Gastrocnemius medialis (tissue), 4 donors: ENCODE data around the gene STK39. TPM values are rescaled to one million over a fixed set of nuclear protein-coding genes. Genes with fewer than 3 reads are reported as not detected.

Source experiments
- ATAC-seq, 2 donors: fragments of 150-250 bp; one replicate each; pipeline ENCODE4 v1.9.1; 2016
- DNase-seq, 2 donors: peaks; one replicate each; pipeline ENCODE4 v3.0.0-alpha.2; 2019
- H3K27ac ChIP-seq, 4 donors: fragments of 200-600 bp; sonication (generic); 1 replicate in 1 of 4; 2 replicates in 3 of 4; pipeline ENCODE4 v1.5.1; 2016 to 2018; ENCODE audit warnings: mild to moderate bottlenecking in 2 of 4, moderate library complexity in 1 of 4
- H3K27me3 ChIP-seq, 3 donors: fragments of 200-600 bp; sonication (generic) in 2 of 3; 1 replicate in 1 of 3; 2 replicates in 2 of 3; pipeline versions ENCODE4 v1.5.1 to v1.6.0; 2016 to 2019; ENCODE audit warnings: mild to moderate bottlenecking in 1 of 3, moderate library complexity in 1 of 3
- H3K36me3 ChIP-seq, 2 donors: fragments of 200-600 bp; sonication (generic) in 1 of 2; one replicate each; pipeline ENCODE4 v1.5.1; 2017 to 2018
- H3K4me1 ChIP-seq, 2 donors: fragments of 200-600 bp; sonication (generic) in 1 of 2; one replicate each; pipeline ENCODE4 v1.5.1; 2016 to 2017; ENCODE audit warnings: mild to moderate bottlenecking in 2 of 2
- H3K4me3 ChIP-seq, 4 donors: fragments of 200-600 bp; sonication (generic) in 3 of 4; 1 replicate in 1 of 4; 2 replicates in 3 of 4; pipeline ENCODE4 v1.5.1; 2016 to 2019; ENCODE audit warnings: mild to moderate bottlenecking in 2 of 4
- H3K9me3 ChIP-seq, 3 donors: fragments of 200-600 bp; sonication (generic) in 2 of 3; 1 replicate in 1 of 3; 2 replicates in 2 of 3; pipeline ENCODE4 v1.5.1; 2016 to 2019
- CTCF ChIP-seq, 5 experiments: fragments of 450-650 bp in 3 of 5; fragments of 200-600 bp in 2 of 5; sonication (generic) in 2 of 5; IDR thresholded peaks in 4 of 5; conservative IDR thresholded peaks in 1 of 5; 1 replicate in 4 of 5; 2 replicates in 1 of 5; pipeline ENCODE4 v1.5.1; 2016 to 2019; ENCODE audit warnings: antibody characterized with exemption in 5 of 5, mild to moderate bottlenecking in 3 of 5, moderate library complexity in 3 of 5
- POLR2A ChIP-seq, 2 donors: fragments of 450-650 bp; IDR thresholded peaks; one replicate each; pipeline ENCODE4 v1.6.1; 2017; ENCODE audit warnings: antibody characterized with exemption in 2 of 2, mild to moderate bottlenecking in 2 of 2, moderate library complexity in 2 of 2
- in situ Hi-C, 4 donors: fragments of 200-750 bp; cut with MboI; loops; one replicate each; pipeline versions ENCODE4 v1.15.0 to v1.8.0; 2017; ENCODE audit warnings: low sequenced_read_pairs in 4 of 4
- intact Hi-C: fragments of 100-400 bp; cut with DNase I; formaldehyde crosslinking; loops from one replicate; pipeline ENCODE4 v1.15.1; 2023; ENCODE audit warnings: low total_unique reads
- total RNA-seq, 4 donors: library from RNA; depleted of rRNA; stranded (reverse); fragments of >200 nt; gene quantifications; one replicate each; pipeline versions ENCODE4 v1.1.0 to v1.2.3, GENCODE V29; 2016

Gene STK39
- total RNA-seq, 4 donors from 2014 or later: 0.66 to 2.9 (median 1.9) TPM

GRCh38 chr2:168025487-168026202 lies 221.8 kb downstream of the STK39 start:
- Histone ChIP-seq H3K27ac (no peak overlapping the region), H3K36me3 (no peaks in the 10 kb centered on the region), H3K9me3 (no peaks in the 10 kb centered on the region), H3K4me1 (peaks cover 0 to 3% of the 10 kb centered on the region in 2 donors), H3K4me3 (no peak overlapping the region), H3K27me3 (no peaks in the 10 kb centered on the region)
- in situ Hi-C loops (no loop called here), intact Hi-C loops (no loop called here)
- no peak for TF ChIP-seq POLR2A (IDR thresholded peaks at IDR 0.05)
- TF ChIP-seq CTCF (IDR thresholded peaks at IDR 0.05 in 4 of 5, conservative IDR thresholded peaks at IDR 0.05 in 1 of 5): no peak
- DNase-seq: no peak
- ATAC-seq: no peak

GRCh38 chr2:168024459-168024858 lies 222.9 kb downstream of the STK39 start:
- no peak for TF ChIP-seq POLR2A (IDR thresholded peaks at IDR 0.05)
- TF ChIP-seq CTCF (IDR thresholded peaks at IDR 0.05 in 4 of 5, conservative IDR thresholded peaks at IDR 0.05 in 1 of 5): no peak
- ATAC-seq (no peak), DNase-seq (no peak)
- Histone ChIP-seq H3K4me3 (no peak overlapping the region), H3K9me3 (no peaks in the 10 kb centered on the region), H3K27ac (no peak overlapping the region), H3K36me3 (no peaks in the 10 kb centered on the region), H3K4me1 (peaks cover 0 to 3% of the 10 kb centered on the region in 2 donors), H3K27me3 (no peaks in the 10 kb centered on the region)
- intact Hi-C loops: no loop called here
- in situ Hi-C loops: no loop called here

GRCh38 chr2:168021800-168022587 lies 225.4 kb downstream of the STK39 start:
- ATAC-seq: no peak
- H3K9me3 ChIP-seq: no peaks in the 10 kb centered on the region

GRCh38 chr2:168015274-168015953 lies 232.0 kb downstream of the STK39 start:
- intact Hi-C loops (no loop called here), in situ Hi-C loops (no loop called here)
- ATAC-seq (no peak), DNase-seq (no peak)
- H3K36me3 ChIP-seq: no peaks in the 10 kb centered on the region
- no peaks in the 10 kb centered on the region for H3K9me3 ChIP-seq
- H3K4me1 ChIP-seq: no peaks in the 10 kb centered on the region
- no peak for TF ChIP-seq CTCF (IDR thresholded peaks at IDR 0.05 in 4 of 5, conservative IDR thresholded peaks at IDR 0.05 in 1 of 5)
- TF ChIP-seq POLR2A (IDR thresholded peaks at IDR 0.05): no peak
- no peak overlapping the region for H3K27ac ChIP-seq
- H3K4me3 ChIP-seq: no peak overlapping the region
- no peaks in the 10 kb centered on the region for H3K27me3 ChIP-seq

More at GRCh38 chr2:168021800-168022587, 225.4 kb downstream of the STK39 start:
- no peak for TF ChIP-seq POLR2A (IDR thresholded peaks at IDR 0.05)
- TF ChIP-seq CTCF (IDR thresholded peaks at IDR 0.05 in 4 of 5, conservative IDR thresholded peaks at IDR 0.05 in 1 of 5): no peak
- no peak overlapping the region for H3K27ac ChIP-seq
- no peaks in the 10 kb centered on the region for H3K27me3 ChIP-seq
- H3K4me3 ChIP-seq: no peak overlapping the region
- in situ Hi-C loops: no loop called here
- DNase-seq: no peak
- H3K4me1 ChIP-seq: peaks cover 0 to 3% of the 10 kb centered on the region in 2 donors
- intact Hi-C loops: no loop called here
- H3K36me3 ChIP-seq: no peaks in the 10 kb centered on the region
